ENCODE data around the gene HPGDS. TPM values are rescaled to one million over a fixed set of nuclear protein-coding genes. Genes with fewer than 3 reads are reported as not detected.

The HPGDS gene
- total and polyA plus RNA-seq, 4 donors = 0.08 to 4.9 (median 0.18) TPM

DNA sequence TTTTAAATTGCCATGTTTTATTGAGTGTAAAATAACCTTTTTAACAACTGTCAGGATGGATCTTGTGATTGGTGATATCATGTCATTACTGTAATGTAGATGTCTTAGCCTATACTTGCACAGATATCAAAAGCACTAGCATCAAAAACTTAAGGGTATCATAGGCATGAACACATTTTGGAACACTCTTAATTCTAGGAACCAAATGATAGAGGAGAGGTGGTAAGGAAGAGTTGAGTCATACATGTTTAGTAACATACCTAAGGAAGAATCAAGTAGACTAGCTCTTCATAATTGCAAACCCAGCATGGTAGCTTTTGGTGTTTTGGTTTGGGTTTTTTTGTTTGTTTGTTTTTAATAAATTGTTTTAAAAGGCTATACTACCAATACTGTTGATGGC, 91.5 kb downstream of the HPGDS start:
- Histone ChIP-seq H3K9me3 (ENCODE audit: control insufficient read depth in 4 of 4, low read length in 3 of 4) (no peaks in the 10 kb centered on the region), H3K4me3 (ENCODE audit: low read depth in 1 of 3, low read length in 3 of 3) (no peak overlapping the region), H3K9ac (ENCODE audit: low read depth in 1 of 2, low read length in 2 of 2) (no peak overlapping the region), H3K4me1 (ENCODE audit: control insufficient read depth in 4 of 4, insufficient read depth in 4 of 4, low read length in 3 of 4) (no peaks in the 10 kb centered on the region), H3K36me3 (ENCODE audit: control insufficient read depth in 4 of 4, insufficient read depth in 3 of 4, low read depth in 1 of 4, low read length in 3 of 4) (peaks cover 0 to 18% (median 12%) of the 10 kb centered on the region in 4 donors), H3K27ac (ENCODE audit: low read depth in 1 of 2, low read length in 2 of 2) (no peak overlapping the region), H3K27me3 (ENCODE audit: control insufficient read depth in 4 of 4, insufficient read depth in 4 of 4, low read length in 3 of 4) (no peaks in the 10 kb centered on the region)
- DNase-seq (ENCODE audit: low spot score) = no peak
- no peak for TF ChIP-seq RAD21 (IDR thresholded peaks at IDR 0.05)
- no peak for TF ChIP-seq EGR1 (IDR thresholded peaks at IDR 0.05; ENCODE audit: low read depth in 2 of 2)
- no peak for TF ChIP-seq HNF4A (conservative IDR thresholded peaks at IDR 0.05)
- no peak for TF ChIP-seq JUND (IDR thresholded peaks at IDR 0.05)
- TF ChIP-seq, protein P1, sequence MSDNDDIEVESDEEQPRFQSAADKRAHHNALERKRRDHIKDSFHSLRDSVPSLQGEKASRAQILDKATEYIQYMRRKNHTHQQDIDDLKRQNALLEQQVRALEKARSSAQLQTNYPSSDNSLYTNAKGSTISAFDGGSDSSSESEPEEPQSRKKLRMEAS (IDR thresholded peaks at IDR 0.05) = no peak
- TF ChIP-seq, protein P2, sequence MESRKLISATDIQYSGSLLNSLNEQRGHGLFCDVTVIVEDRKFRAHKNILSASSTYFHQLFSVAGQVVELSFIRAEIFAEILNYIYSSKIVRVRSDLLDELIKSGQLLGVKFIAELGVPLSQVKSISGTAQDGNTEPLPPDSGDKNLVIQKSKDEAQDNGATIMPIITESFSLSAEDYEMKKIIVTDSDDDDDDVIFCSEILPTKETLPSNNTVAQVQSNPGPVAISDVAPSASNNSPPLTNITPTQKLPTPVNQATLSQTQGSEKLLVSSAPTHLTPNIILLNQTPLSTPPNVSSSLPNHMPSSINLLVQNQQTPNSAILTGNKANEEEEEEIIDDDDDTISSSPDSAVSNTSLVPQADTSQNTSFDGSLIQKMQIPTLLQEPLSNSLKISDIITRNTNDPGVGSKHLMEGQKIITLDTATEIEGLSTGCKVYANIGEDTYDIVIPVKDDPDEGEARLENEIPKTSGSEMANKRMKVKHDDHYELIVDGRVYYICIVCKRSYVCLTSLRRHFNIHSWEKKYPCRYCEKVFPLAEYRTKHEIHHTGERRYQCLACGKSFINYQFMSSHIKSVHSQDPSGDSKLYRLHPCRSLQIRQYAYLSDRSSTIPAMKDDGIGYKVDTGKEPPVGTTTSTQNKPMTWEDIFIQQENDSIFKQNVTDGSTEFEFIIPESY (IDR thresholded peaks at IDR 0.05) = no peak
- TF ChIP-seq NR2F2 (IDR thresholded peaks at IDR 0.05) = no peak
- no peak for TF ChIP-seq YY1 (IDR thresholded peaks at IDR 0.05)
- no peak for TF ChIP-seq FOXA1 (IDR thresholded peaks at IDR 0.05)

Other genes with a start within 250 kb of the HPGDS start
- gene SMARCAD1, start 135.0 kb downstream of the HPGDS start, total RNA-seq = 10 to 100 TPM; 13.1 to 18.8 TPM
- gene SMARCAD1, start 135.0 kb downstream of the HPGDS start, polyA plus RNA-seq = 1 to 10 TPM; 3.6 to 4.4 TPM
- gene PDLIM5, start 109.1 kb upstream of the HPGDS start, total RNA-seq = 100 to 1,000 TPM in 1 of 2 donors, 10 to 100 TPM in 1; 43.9 to 114 TPM
- 10 to 100 TPM; 19.1 to 91.7 TPM for gene PDLIM5, start 109.1 kb upstream of the HPGDS start, polyA plus RNA-seq

Measured in liver (tissue), 9 donors.